ENCODE data around the gene PDGFA.

GRCh38 chr7:512541-513311 is 6.9 kb downstream of the PDGFA start:
- TF ChIP-seq POLR2AphosphoS5 (IDR thresholded peaks at IDR 0.05; ENCODE audit: borderline replicate concordance, low read depth, low read length) (no peak), EZH2 (IDR thresholded peaks at IDR 0.05) (no peak), FOXP2 (optimal IDR thresholded peaks at IDR 0.05; ENCODE audit: control extremely low read depth, extremely low read length, insufficient read depth) (no peak)

Measured in SK-N-MC (cell line).